ENCODE data around the gene CHAF1A. TPM values are rescaled to one million over a fixed set of nuclear protein-coding genes. Genes with fewer than 3 reads are reported as not detected.

CHAF1A gene
- total RNA-seq, 4 donors from 2014 or later, result 4.9 to 18.6 (median 8.1) TPM

DNA sequence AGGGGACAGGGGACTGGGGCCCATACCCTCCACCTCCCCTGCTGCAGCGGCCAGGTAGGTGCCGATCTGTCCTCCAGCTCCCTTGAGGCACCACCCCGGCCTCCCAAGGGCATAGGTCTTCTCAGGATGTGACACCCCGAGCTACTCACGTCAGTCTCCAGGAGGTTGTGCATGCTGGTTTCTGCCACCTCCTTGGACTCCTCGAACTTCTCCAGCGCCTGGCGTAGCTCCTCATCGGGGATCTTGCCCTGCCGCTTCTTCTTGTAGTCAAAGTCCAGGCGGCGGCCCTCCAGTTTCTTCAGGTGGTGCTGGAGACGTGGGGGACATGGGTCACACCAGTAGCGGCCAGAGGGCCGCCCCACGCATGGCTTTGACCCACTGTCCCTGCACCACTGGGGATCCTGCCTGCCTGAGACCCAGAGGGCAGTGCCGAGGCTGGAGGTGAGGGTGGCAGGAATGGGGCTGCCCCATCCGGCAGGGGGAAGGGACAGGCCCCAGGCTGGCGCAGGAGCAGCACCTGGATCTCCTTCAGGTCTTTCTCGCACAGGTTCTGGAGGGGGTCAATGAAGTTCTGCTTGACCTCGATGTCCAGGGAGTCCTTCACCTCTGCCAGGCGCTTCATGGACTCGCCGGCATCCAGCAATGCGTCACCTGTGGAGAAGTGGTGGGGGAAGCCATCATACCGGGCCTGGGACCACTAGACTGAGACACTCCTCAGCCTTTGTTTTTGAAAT lies 38.7 kb upstream of the CHAF1A start:
- peak overlapping the region in 1 of 4 donors; percentile 38 for H3K27ac ChIP-seq
- H3K4me1 ChIP-seq, result peaks cover 0 to 38% (median 15%) of the 10 kb centered on the region in 4 donors
- H3K36me3 ChIP-seq, result peaks cover 5 to 80% (median 24%) of the 10 kb centered on the region in 3 donors
- no peak for DNase-seq (ENCODE audit: low spot score in 2 of 2)
- 89% methylated on average over 21 to 26 of the region's 26 CpGs for WGBS, 2 donors
- no peaks in the 10 kb centered on the region for H3K27me3 ChIP-seq
- H3K4me3 ChIP-seq, result no peak overlapping the region
- no peaks in the 10 kb centered on the region for H3K9me3 ChIP-seq
- TF ChIP-seq, protein P1, sequence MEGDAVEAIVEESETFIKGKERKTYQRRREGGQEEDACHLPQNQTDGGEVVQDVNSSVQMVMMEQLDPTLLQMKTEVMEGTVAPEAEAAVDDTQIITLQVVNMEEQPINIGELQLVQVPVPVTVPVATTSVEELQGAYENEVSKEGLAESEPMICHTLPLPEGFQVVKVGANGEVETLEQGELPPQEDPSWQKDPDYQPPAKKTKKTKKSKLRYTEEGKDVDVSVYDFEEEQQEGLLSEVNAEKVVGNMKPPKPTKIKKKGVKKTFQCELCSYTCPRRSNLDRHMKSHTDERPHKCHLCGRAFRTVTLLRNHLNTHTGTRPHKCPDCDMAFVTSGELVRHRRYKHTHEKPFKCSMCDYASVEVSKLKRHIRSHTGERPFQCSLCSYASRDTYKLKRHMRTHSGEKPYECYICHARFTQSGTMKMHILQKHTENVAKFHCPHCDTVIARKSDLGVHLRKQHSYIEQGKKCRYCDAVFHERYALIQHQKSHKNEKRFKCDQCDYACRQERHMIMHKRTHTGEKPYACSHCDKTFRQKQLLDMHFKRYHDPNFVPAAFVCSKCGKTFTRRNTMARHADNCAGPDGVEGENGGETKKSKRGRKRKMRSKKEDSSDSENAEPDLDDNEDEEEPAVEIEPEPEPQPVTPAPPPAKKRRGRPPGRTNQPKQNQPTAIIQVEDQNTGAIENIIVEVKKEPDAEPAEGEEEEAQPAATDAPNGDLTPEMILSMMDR (IDR thresholded peaks at IDR 0.05), result no peak
- TF ChIP-seq EP300 (IDR thresholded peaks at IDR 0.05) (no peak), POLR2A (IDR thresholded peaks at IDR 0.05) (no peak)

DNA sequence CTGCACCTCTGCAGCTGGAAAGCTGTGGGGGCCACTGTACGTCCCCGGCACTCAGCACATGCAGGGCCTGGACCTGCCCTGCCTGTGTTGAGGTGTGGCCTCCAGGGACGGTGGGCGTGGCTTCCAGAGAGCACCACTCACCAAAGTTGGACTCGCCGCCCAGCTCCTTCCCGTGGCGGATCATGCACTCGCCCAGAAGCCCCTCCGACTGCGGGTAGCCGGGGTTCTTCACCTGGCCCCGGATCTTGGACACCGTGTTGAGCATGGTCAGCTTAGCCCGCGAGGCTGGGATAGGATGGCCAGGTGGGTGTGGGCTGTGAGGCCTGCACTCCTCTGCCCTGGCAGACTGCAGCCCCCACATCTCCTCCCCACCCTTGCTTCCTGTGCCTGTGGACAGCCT lies 37.1 kb upstream of the CHAF1A start:
- H3K36me3 ChIP-seq, result peaks cover 5 to 64% (median 24%) of the 10 kb centered on the region in 3 donors
- DNase-seq (ENCODE audit: low spot score in 2 of 2), result no peak
- peak overlapping the region in 1 of 4 donors; percentile 56 for H3K27ac ChIP-seq
- peaks cover 0 to 45% (median 31%) of the 10 kb centered on the region in 4 donors for H3K4me1 ChIP-seq
- 91 to 92% methylated on average over 3 to 11 of the region's 16 CpGs for WGBS, 2 donors
- no peaks in the 10 kb centered on the region for H3K27me3 ChIP-seq
- H3K4me3 ChIP-seq, result no peak overlapping the region
- H3K9me3 ChIP-seq, result no peaks in the 10 kb centered on the region
- TF ChIP-seq POLR2A (IDR thresholded peaks at IDR 0.05) (no peak), EP300 (IDR thresholded peaks at IDR 0.05) (no peak)
- TF ChIP-seq, protein P1 (IDR thresholded peaks at IDR 0.05), result no peak

DNA sequence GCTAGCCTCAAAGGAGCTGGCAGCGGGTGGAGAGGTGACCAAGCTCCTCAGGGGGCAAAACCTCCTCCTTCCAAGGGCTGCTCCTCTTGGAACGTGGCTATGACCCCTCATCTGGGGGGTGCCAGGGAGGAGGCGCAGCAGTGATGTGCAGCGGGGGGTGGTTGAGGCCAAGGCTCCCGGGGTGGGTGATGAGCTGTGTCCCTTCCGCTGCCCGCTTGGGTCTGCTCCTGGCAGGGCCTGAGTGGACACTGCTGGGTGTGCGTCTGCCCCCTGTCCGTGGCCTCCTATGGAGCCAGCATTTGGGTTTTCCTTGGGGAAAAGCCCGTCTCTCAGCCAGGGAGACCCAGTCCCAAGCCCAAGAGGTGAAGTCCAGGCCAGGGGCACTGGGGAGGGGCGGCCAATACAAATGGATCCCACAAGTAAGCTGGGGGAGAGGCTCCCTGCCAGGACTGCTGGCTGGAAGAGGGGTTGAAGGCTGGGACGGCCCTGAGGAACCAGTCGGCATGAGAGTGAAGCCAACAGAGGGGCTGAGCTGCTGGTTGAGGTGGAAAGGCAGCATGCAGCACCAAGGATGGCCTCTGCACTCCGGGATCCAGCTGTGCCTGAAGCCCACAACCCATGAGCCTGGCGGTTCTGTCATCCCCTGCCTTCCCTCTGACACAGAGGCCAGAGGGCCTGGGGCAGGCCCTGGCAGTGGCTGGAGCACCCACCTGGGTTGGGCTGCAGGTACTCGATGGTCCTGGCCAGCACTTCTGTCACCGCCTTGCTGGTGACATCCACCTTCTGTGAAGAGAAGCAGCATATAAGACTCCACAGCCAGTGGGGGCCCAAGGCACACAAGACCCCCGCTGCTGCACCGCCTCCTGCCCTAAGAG lies 36.4 kb upstream of the CHAF1A start:
- H3K27me3 ChIP-seq, result no peaks in the 10 kb centered on the region
- no peak for DNase-seq (ENCODE audit: low spot score in 2 of 2)
- TF ChIP-seq EP300 (IDR thresholded peaks at IDR 0.05) (no peak), POLR2A (IDR thresholded peaks at IDR 0.05) (no peak)
- TF ChIP-seq, protein P1 (IDR thresholded peaks at IDR 0.05), result no peak
- H3K9me3 ChIP-seq, result no peaks in the 10 kb centered on the region
- H3K4me3 ChIP-seq, result no peak overlapping the region
- H3K27ac ChIP-seq, result peak overlapping the region in 1 of 4 donors; percentile 56
- WGBS, 2 donors, result 86 to 91% methylated on average over 15 to 17 of the region's 19 CpGs
- peaks cover 0 to 52% (median 38%) of the 10 kb centered on the region in 4 donors for H3K4me1 ChIP-seq
- peaks cover 5 to 58% (median 24%) of the 10 kb centered on the region in 3 donors for H3K36me3 ChIP-seq

DNA sequence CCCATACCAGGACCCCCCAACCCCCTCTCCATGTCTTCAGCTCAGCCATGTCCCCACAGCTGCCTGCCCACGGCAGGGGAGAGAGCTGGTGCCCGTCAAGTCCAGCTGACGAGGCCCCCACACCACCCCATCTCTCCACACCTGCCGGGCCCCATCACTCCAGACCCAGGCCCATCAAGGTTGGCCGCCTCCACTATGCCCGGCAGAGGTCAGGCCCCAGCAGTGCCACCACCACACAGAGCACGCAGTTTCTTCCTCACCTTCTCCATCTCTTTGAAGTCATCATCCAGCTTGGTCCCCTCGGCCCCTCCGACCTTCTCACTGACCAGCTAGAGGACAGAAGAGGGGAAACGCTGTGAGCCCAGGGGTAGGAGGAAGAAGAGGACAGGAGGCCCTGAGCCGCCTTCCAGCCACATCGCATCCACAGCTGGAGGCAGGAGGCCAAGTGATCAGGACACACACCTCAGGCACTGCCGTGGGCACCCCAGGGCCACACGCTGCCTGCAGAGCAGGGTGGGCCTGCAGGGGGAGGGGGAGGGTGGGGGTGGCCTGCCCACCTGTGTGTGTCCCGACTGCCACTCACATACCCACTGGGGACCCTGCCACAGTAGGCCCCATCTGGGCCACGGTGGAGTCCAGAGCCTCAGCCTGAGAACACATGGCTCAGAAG lies 35.6 kb upstream of the CHAF1A start:
- peaks cover 5 to 50% (median 24%) of the 10 kb centered on the region in 3 donors for H3K36me3 ChIP-seq
- H3K4me1 ChIP-seq, result peaks cover 0 to 60% (median 46%) of the 10 kb centered on the region in 4 donors
- WGBS, 2 donors, result 88 to 89% methylated on average over 13 of the region's 16 CpGs
- peak overlapping the region in 2 of 4 donors; percentile 92 to 100 for H3K27ac ChIP-seq
- H3K27me3 ChIP-seq, result no peaks in the 10 kb centered on the region
- H3K9me3 ChIP-seq, result no peaks in the 10 kb centered on the region
- TF ChIP-seq EP300 (IDR thresholded peaks at IDR 0.05), result no peak
- TF ChIP-seq POLR2A (IDR thresholded peaks at IDR 0.05), result no peak
- TF ChIP-seq, protein P1 (IDR thresholded peaks at IDR 0.05), result no peak
- no peak overlapping the region for H3K4me3 ChIP-seq
- no peak for DNase-seq (ENCODE audit: low spot score in 2 of 2)

Measured in tibial nerve (tissue), 4 donors.